Measurements from ENCODE around the gene SIK2. TPM values are rescaled to one million over a fixed set of nuclear protein-coding genes. Genes with fewer than 3 reads are reported as not detected.

Gene SIK2
- total and polyA plus RNA-seq, 3 experiments from 2014 or later = 0.48 to 10.3 (median 8.8) TPM

GRCh38 chr11:111733611-111734088 lies 131.4 kb downstream of the SIK2 start:
- no peak overlapping the region for H3K4me3 ChIP-seq (ENCODE audit: low read length)
- Mint-ChIP-seq H3K36me3 (peaks cover 0 to 39% (median 4%) of the 10 kb centered on the region in 3 donors), H3K27ac (no peak overlapping the region), H3K4me1 (peaks cover 0 to 5% (median 0%) of the 10 kb centered on the region in 3 donors), H3K27me3 (no peaks in the 10 kb centered on the region), H3K9me3 (no peaks in the 10 kb centered on the region), H3K4me3 (no peak overlapping the region)
- H3K36me3 ChIP-seq (ENCODE audit: insufficient read depth, low read length) = no peaks in the 10 kb centered on the region
- H3K4me1 ChIP-seq (ENCODE audit: insufficient read depth, low read length) = no peaks in the 10 kb centered on the region
- ChIA-PET CTCF (interaction anchor here (1.4 kb wide), 1 partner anchor 130 kb away, joined by 3 read pairs; no protein-coding TSS in a partner anchor), POLR2A (no interaction called here)
- no peaks in the 10 kb centered on the region for H3K27me3 ChIP-seq (ENCODE audit: insufficient read depth, low read length, poor library complexity, severe bottlenecking)
- no peak overlapping the region for H3K27ac ChIP-seq (ENCODE audit: low read depth, low read length)
- no peaks in the 10 kb centered on the region for H3K9me3 ChIP-seq (ENCODE audit: low read length)
- no peak for DNase-seq

DNA sequence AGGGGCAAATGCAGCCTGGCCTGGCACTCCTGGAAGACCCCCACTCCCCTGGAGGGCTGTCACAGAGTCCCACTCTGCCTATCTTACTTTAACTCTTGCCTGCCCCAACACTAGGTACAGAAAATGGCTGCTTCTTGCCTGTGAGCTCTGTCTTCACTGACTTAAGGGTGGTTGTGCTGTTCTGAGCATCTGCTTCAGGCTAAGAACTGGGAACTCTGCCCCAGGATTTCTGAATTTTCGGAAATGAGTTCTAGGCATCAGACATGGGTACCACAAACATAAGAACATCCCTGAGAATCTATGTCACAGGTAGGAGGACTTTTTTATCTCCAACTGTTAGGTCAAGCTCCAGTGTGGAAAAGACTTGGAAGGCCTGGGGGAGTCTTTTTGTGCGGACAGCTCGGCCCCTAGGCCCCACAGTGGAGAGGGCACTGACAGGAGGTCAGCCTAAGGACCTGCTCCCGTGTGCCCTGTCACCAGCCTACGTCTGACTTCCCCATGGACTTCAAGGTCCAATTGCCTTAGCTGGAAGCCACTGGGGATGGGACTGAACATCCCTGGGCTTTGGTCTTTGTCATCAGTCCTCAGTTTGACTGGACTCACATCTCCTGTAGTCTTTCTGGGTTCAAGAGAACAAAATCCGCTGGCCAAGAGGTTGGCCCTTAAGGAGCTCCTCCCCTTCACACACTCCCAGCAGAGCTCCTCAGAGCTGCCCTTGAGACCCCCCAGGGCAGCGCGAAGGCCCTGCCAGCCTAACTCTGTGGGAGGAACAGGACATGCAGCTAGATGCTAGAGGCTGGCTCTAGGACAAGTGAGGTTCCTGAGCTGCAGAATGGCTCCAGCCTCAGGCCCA lies 132.1 kb downstream of the SIK2 start:
- no peaks in the 10 kb centered on the region for H3K9me3 Mint-ChIP-seq
- Histone ChIP-seq H3K4me1 (ENCODE audit: insufficient read depth, low read length) (no peaks in the 10 kb centered on the region), H3K27me3 (ENCODE audit: insufficient read depth, low read length, poor library complexity, severe bottlenecking) (no peaks in the 10 kb centered on the region), H3K4me3 (ENCODE audit: low read length) (no peak overlapping the region), H3K27ac (ENCODE audit: low read depth, low read length) (no peak overlapping the region), H3K9me3 (ENCODE audit: low read length) (no peaks in the 10 kb centered on the region), H3K36me3 (ENCODE audit: insufficient read depth, low read length) (no peaks in the 10 kb centered on the region)
- POLR2A ChIA-PET = no interaction called here
- H3K27ac Mint-ChIP-seq = peak overlapping the region in 4 of 8 donors; percentile 37 to 75 (median 54)
- H3K36me3 Mint-ChIP-seq = peaks cover 0 to 40% (median 5%) of the 10 kb centered on the region in 3 donors
- no peaks in the 10 kb centered on the region for H3K27me3 Mint-ChIP-seq
- CTCF ChIA-PET = no interaction called here
- DNase-seq = no peak
- H3K4me1 Mint-ChIP-seq = peaks cover 0 to 5% (median 0%) of the 10 kb centered on the region in 3 donors
- H3K4me3 Mint-ChIP-seq = no peak overlapping the region

DNA sequence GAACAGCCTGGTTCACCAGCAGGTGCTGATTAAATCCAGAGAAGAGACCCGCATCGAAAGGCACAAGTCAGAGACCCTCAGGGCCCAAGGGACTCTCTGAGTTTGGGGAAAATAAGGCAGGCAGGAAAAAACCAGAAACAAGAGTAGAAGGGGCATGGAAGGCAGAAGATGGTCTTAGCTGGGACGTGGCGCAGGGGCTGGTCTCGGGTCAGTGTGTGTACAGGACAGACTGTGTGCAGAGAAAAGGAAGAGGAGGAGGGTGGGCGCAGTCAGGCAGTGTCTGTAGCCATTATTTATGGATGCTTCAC lies 132.7 kb downstream of the SIK2 start:
- no peaks in the 10 kb centered on the region for H3K27me3 Mint-ChIP-seq
- H3K4me1 ChIP-seq (ENCODE audit: insufficient read depth, low read length) = no peaks in the 10 kb centered on the region
- DNase-seq = no peak
- POLR2A ChIA-PET = no interaction called here
- H3K4me3 ChIP-seq (ENCODE audit: low read length) = no peak overlapping the region
- peaks cover 0 to 42% (median 6%) of the 10 kb centered on the region in 3 donors for H3K36me3 Mint-ChIP-seq
- H3K27ac ChIP-seq (ENCODE audit: low read depth, low read length) = no peak overlapping the region
- CTCF ChIA-PET = no interaction called here
- no peaks in the 10 kb centered on the region for H3K27me3 ChIP-seq (ENCODE audit: insufficient read depth, low read length, poor library complexity, severe bottlenecking)
- H3K27ac Mint-ChIP-seq = peak overlapping the region in 3 of 8 donors; percentile 37 to 75 (median 51)
- no peak overlapping the region for H3K4me3 Mint-ChIP-seq
- H3K36me3 ChIP-seq (ENCODE audit: insufficient read depth, low read length) = no peaks in the 10 kb centered on the region
- H3K4me1 Mint-ChIP-seq = peaks cover 0 to 5% (median 0%) of the 10 kb centered on the region in 3 donors
- H3K9me3 ChIP-seq (ENCODE audit: low read length) = no peaks in the 10 kb centered on the region
- H3K9me3 Mint-ChIP-seq = no peaks in the 10 kb centered on the region

GRCh38 chr11:111735262-111736116 lies 133.2 kb downstream of the SIK2 start:
- Mint-ChIP-seq H3K9me3 (no peaks in the 10 kb centered on the region), H3K27me3 (no peaks in the 10 kb centered on the region), H3K36me3 (peaks cover 0 to 47% (median 9%) of the 10 kb centered on the region in 3 donors), H3K4me3 (no peak overlapping the region), H3K27ac (peak overlapping the region in 4 of 8 donors; percentile 47 to 75 (median 57)), H3K4me1 (peaks cover 0 to 5% (median 0%) of the 10 kb centered on the region in 3 donors)
- ChIA-PET CTCF (no interaction called here), POLR2A (no interaction called here)
- Histone ChIP-seq H3K27me3 (ENCODE audit: insufficient read depth, low read length, poor library complexity, severe bottlenecking) (no peaks in the 10 kb centered on the region), H3K4me3 (ENCODE audit: low read length) (no peak overlapping the region), H3K27ac (ENCODE audit: low read depth, low read length) (no peak overlapping the region), H3K9me3 (ENCODE audit: low read length) (no peaks in the 10 kb centered on the region), H3K36me3 (ENCODE audit: insufficient read depth, low read length) (no peaks in the 10 kb centered on the region), H3K4me1 (ENCODE audit: insufficient read depth, low read length) (no peaks in the 10 kb centered on the region)
- no peak for DNase-seq

DNA sequence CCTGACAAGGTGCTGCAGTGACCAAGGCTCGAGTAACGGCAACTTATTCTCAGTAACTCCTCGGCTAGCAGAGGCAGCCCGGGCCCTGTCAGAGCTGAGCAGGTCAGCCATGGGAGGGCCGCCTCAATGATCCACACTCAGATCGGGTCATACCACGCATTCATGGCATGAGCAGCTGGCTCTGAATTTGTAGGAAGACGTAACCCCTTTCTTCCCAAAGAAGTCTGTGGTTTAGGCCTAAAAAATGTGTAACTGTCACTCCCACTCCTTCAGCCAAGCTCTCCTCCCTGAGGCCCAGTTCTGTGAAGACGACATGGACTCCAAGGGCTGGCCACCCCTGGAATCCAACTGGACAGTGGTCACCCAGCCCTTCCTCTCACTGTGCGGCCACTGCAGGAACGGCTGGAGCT lies 133.9 kb downstream of the SIK2 start:
- H3K27ac ChIP-seq (ENCODE audit: low read depth, low read length) = no peak overlapping the region
- Mint-ChIP-seq H3K9me3 (no peaks in the 10 kb centered on the region), H3K27me3 (no peaks in the 10 kb centered on the region), H3K4me1 (peaks cover 0 to 9% (median 0%) of the 10 kb centered on the region in 3 donors), H3K36me3 (peaks cover 0 to 51% (median 15%) of the 10 kb centered on the region in 3 donors), H3K4me3 (no peak overlapping the region), H3K27ac (no peak overlapping the region)
- H3K27me3 ChIP-seq (ENCODE audit: insufficient read depth, low read length, poor library complexity, severe bottlenecking) = no peaks in the 10 kb centered on the region
- DNase-seq = no peak
- no peak overlapping the region for H3K4me3 ChIP-seq (ENCODE audit: low read length)
- no peaks in the 10 kb centered on the region for H3K9me3 ChIP-seq (ENCODE audit: low read length)
- ChIA-PET POLR2A (no interaction called here), CTCF (no interaction called here)
- peaks cover 5% of the 10 kb centered on the region for H3K36me3 ChIP-seq (ENCODE audit: insufficient read depth, low read length)
- no peaks in the 10 kb centered on the region for H3K4me1 ChIP-seq (ENCODE audit: insufficient read depth, low read length)

DNA sequence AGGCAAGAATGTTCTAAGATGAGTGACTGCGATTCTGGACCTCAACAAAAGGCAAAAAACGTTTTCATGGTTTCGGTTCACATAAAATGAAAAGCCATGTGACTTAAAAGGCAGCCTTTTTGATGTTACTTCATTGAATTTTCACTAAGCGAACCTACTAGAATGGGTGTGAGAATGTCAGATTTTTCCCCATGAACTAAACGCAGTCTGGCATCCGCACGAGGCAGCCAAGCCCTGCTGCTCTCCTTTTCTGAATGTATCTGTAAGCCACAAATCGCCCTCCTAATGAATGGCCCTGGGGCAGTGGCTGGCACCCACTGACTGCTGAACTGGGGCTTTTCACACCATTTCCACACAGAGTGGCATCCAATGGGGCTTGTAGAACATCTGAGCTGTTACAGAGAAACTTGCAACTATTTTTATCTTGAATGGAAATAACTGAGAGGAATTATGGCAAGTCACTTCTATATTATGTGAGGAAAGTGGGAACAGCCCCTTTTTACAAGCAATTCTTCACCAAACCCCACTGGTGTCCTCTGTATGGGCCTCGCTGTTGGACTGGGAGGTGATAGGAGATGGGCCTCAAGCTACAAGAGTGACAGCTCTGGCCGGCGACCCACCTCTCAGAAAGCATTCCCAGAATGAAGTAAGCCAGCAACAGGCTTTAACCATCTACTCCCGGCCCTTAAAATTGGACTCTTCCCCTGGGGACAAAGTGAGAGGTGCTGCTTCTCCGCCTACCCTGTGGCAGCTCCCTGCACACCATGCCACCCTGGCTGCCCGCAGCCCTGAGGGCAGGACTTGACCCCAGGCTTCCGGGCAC lies 134.6 kb downstream of the SIK2 start:
- Mint-ChIP-seq H3K9me3 (no peaks in the 10 kb centered on the region), H3K4me1 (peaks cover 0 to 14% (median 0%) of the 10 kb centered on the region in 3 donors), H3K27me3 (no peaks in the 10 kb centered on the region), H3K27ac (peak overlapping the region in 2 of 8 donors; percentile 26 to 66), H3K36me3 (peaks cover 4 to 57% (median 20%) of the 10 kb centered on the region in 3 donors), H3K4me3 (no peak overlapping the region)
- no peaks in the 10 kb centered on the region for H3K27me3 ChIP-seq (ENCODE audit: insufficient read depth, low read length, poor library complexity, severe bottlenecking)
- H3K36me3 ChIP-seq (ENCODE audit: insufficient read depth, low read length) = peaks cover 11% of the 10 kb centered on the region
- CTCF ChIA-PET = no interaction called here
- POLR2A ChIA-PET = no interaction called here
- no peaks in the 10 kb centered on the region for H3K4me1 ChIP-seq (ENCODE audit: insufficient read depth, low read length)
- H3K4me3 ChIP-seq (ENCODE audit: low read length) = no peak overlapping the region
- DNase-seq = no peak
- no peaks in the 10 kb centered on the region for H3K9me3 ChIP-seq (ENCODE audit: low read length)
- H3K27ac ChIP-seq (ENCODE audit: low read depth, low read length) = no peak overlapping the region

DNA sequence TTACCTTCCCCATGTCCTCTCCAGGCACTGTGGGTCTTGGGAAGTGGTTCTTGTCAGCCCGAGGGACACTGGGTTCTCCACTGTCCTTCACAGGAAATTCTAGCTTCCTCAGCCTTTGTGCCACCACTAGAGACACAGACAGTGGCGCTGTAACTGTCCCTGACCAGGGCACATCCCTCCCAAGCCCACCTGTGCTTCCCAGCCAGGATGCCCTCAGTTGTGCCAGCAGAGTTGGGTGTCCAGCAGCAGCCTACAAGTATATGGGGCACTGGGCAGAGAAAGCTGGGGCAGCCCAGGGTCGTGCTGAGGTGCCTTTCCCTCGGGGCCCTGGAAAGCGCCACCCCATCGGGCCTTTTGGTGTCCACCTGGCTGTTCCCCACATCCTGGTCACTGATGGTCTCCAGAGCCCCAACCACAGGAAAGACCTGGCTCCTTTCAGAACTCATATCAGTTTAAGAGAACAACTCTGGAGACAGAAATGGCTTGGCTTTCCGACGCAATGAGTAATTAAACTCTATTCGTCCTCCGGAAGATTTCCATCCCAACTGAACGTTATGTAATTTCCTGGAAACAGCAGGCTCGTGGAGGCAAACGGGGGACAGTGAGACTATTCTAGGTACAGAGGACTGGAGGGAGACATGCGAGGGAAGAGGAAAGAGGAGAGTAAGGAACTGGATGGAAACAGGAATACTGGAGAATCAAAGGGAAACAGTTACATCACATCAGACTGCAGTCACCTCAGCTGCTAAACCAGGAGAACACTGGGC lies 135.4 kb downstream of the SIK2 start:
- CTCF ChIA-PET = no interaction called here
- Histone ChIP-seq H3K27me3 (ENCODE audit: insufficient read depth, low read length, poor library complexity, severe bottlenecking) (no peaks in the 10 kb centered on the region), H3K4me1 (ENCODE audit: insufficient read depth, low read length) (no peaks in the 10 kb centered on the region), H3K36me3 (ENCODE audit: insufficient read depth, low read length) (peaks cover 14% of the 10 kb centered on the region), H3K9me3 (ENCODE audit: low read length) (no peaks in the 10 kb centered on the region), H3K4me3 (ENCODE audit: low read length) (no peak overlapping the region), H3K27ac (ENCODE audit: low read depth, low read length) (no peak overlapping the region)
- no peaks in the 10 kb centered on the region for H3K9me3 Mint-ChIP-seq
- no peak overlapping the region for H3K4me3 Mint-ChIP-seq
- peaks cover 4 to 62% (median 20%) of the 10 kb centered on the region in 3 donors for H3K36me3 Mint-ChIP-seq
- no peaks in the 10 kb centered on the region for H3K27me3 Mint-ChIP-seq
- no peak for DNase-seq
- H3K27ac Mint-ChIP-seq = peak overlapping the region in 2 of 8 donors; percentile 42 to 66
- H3K4me1 Mint-ChIP-seq = peaks cover 0 to 15% (median 0%) of the 10 kb centered on the region in 3 donors
- POLR2A ChIA-PET = no interaction called here
